ENCODE measurements around the gene MORN1. TPM values are rescaled to one million over a fixed set of nuclear protein-coding genes. Genes with fewer than 3 reads are reported as not detected.

MORN1 gene
- total RNA-seq, 2 donors from 2014 or later: 6.8 to 6.9 TPM

- Mint-ChIP-seq H3K27ac (peak overlapping the region; percentile 31), H3K9me3 (no peaks in the 10 kb centered on the region), H3K4me3 (peak overlapping the region in 1 of 2 donors; percentile 20), H3K36me3 (ENCODE audit: insufficient read depth in 2 of 2) (no peaks in the 10 kb centered on the region), H3K27me3 (ENCODE audit: low read depth) (no peaks in the 10 kb centered on the region), H3K4me1 (ENCODE audit: low read depth) (peaks cover 92% of the 10 kb centered on the region)
- DNase-seq: no peak
- ATAC-seq (replicated peaks in 1 of 2): no peak
These were observed 98.5 kb downstream of the MORN1 start for GRCh38 chr1:2292725-2293450.

DNA sequence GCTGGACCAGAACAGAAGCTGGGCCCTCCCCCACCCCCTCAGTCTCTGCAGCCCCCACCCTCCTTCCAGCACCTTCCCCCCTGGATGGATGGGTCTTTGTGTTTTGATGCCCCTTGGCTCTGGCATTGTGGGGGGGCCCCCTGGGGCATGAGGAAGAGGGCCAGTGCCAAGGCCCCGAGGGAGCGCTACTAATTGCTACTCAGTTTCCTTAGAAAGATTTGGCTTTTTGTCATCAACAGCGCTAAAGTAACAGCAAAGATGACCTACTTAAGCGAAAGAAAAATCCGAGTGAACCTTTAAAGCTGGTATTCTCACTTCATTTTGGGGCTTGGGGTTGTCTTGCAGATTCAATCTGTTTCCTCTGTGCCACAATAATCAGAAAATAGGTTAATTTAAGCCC is 99.8 kb downstream of the MORN1 start:
- peak overlapping the region; percentile 92 to 95 for H3K4me3 Mint-ChIP-seq
- peak overlapping the region; percentile 15 for H3K27ac Mint-ChIP-seq
- no peaks in the 10 kb centered on the region for H3K9me3 Mint-ChIP-seq
- H3K4me1 Mint-ChIP-seq (ENCODE audit: low read depth): peaks cover 91% of the 10 kb centered on the region
- H3K27me3 Mint-ChIP-seq (ENCODE audit: low read depth): no peaks in the 10 kb centered on the region
- ATAC-seq (replicated peaks in 1 of 2) (no peak), DNase-seq (no peak)
- H3K36me3 Mint-ChIP-seq (ENCODE audit: insufficient read depth in 2 of 2): no peaks in the 10 kb centered on the region

DNA sequence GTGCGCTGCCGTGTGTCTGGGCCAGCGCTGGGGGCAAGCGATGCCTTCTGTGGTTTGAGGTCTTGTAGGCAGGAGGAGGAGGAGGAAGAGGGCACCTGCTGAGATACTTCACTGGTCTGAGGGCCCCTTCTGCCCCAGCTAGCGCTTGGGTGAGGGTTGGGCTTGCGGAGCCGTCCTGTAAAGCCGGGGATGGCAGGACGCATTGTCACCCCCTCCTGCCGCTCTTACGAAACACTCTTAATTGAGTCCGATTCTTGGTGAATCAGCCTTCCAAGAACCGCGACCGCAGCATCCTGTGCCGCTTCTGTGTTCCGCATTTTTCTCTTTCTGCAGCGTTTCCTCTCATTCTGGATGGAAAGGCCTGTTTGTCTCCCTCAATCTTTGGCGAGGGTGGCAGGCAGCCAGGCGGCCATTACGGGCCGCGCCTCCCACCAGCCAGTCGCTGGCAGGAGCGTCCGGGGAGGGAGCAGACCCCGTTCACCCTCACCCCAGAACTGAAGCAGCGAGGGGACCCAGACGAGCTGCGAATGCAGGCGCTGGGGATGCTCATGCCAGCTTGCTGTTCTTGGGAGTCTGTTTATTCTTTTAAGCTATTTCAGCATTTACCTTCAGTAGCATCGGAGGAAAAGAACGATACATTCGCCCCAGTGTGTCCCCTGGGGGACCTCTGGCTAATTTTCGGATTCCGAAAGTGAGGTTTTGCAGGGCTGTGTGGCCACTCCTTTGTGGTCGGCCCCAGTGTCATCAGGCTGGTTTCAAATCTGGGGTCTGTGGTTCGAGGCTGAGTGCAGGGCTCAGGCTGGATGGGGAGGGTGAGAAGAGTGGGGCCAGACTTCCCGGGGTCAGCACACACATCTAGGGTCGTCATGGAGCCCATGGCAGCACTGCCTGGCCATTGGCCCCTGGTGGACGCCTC is 100.5 kb downstream of the MORN1 start:
- ATAC-seq (replicated peaks in 1 of 2): peak; percentile 89 to 90
- Mint-ChIP-seq H3K27me3 (ENCODE audit: low read depth) (no peaks in the 10 kb centered on the region), H3K36me3 (ENCODE audit: insufficient read depth in 2 of 2) (no peaks in the 10 kb centered on the region), H3K4me3 (peak overlapping the region; percentile 92 to 95), H3K9me3 (no peaks in the 10 kb centered on the region), H3K27ac (peak overlapping the region; percentile 96), H3K4me1 (ENCODE audit: low read depth) (peaks cover 91% of the 10 kb centered on the region)
- peak; percentile 85 to 88 for DNase-seq

- Mint-ChIP-seq H3K36me3 (ENCODE audit: insufficient read depth in 2 of 2) (no peaks in the 10 kb centered on the region), H3K4me3 (peak overlapping the region; percentile 92 to 95), H3K27me3 (ENCODE audit: low read depth) (no peaks in the 10 kb centered on the region), H3K4me1 (ENCODE audit: low read depth) (peaks cover 87% of the 10 kb centered on the region), H3K9me3 (no peaks in the 10 kb centered on the region), H3K27ac (peak overlapping the region; percentile 96)
- peak; percentile 29 to 39 for DNase-seq
- peak; percentile 41 to 46 for ATAC-seq (replicated peaks in 1 of 2)
These were observed 101.2 kb downstream of the MORN1 start for GRCh38 chr1:2290171-2290578.

DNA sequence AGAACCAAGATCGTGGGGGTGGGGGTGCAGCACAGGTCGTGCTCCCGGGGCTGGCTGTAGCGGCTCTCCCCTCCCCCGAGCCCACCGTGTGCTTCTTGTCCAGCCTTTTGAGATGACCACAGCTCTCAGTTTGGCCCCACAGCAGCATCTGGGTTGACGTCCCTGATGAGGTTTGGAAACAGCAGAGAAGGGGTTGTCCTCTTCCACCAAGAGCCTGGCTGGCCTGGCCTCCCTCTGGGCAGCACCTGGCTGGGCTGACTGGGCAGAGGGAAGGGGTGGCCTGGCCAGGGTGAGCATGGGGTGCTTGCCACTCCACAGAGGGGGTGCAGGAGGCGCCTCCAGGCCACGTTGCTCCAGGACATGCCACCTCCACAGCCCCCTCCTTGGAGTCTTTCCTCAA is 101.7 kb downstream of the MORN1 start:
- no peaks in the 10 kb centered on the region for H3K36me3 Mint-ChIP-seq (ENCODE audit: insufficient read depth in 2 of 2)
- ATAC-seq (replicated peaks in 1 of 2): no peak

DNA sequence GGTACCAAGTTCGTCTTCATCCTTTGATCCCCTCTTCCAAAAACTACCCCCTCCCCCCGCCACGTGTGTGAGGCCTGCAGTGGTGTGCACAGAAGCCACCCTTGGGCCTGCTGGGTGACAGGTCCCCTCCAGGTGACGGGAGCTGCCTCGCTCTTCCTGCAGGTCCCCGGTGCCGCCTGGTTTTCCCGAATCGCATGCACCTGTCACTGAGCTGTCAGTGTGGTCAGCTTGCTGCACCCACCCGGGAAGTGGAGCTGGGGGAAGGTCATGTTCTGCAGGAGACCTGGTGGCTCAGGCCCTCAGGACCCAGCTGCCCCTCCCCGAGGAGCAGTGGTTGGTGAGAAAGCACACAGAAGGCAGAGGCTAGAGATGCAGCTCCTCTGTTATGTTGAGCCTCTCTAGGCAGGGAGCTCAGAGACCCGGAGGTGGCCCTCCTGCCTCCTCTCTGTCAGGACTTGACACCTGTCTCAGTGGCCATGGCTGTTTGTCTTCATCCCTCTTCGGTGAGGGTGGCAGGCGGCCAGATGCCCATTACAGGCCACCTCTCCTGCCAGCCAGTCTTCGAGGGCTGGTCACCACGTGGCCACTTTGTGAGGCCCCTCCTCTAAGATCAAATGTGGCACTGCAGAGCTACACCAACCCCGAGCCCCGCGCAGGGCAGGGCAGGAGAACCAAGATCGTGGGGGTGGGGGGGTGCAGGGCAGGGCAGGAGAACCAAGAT is 102.4 kb downstream of the MORN1 start:
- Mint-ChIP-seq H3K27ac (no peak overlapping the region), H3K4me3 (peak overlapping the region; percentile 32 to 63), H3K4me1 (ENCODE audit: low read depth) (peaks cover 75% of the 10 kb centered on the region), H3K27me3 (ENCODE audit: low read depth) (no peaks in the 10 kb centered on the region), H3K9me3 (no peaks in the 10 kb centered on the region), H3K36me3 (ENCODE audit: insufficient read depth in 2 of 2) (no peaks in the 10 kb centered on the region)
- no peak for DNase-seq
- ATAC-seq (replicated peaks in 1 of 2): no peak

More for the DNA sequence above, 101.7 kb downstream of the MORN1 start:
- no peaks in the 10 kb centered on the region for H3K9me3 Mint-ChIP-seq
- H3K4me1 Mint-ChIP-seq (ENCODE audit: low read depth): peaks cover 81% of the 10 kb centered on the region
- H3K4me3 Mint-ChIP-seq: peak overlapping the region; percentile 92 to 95
- no peak for DNase-seq
- H3K27me3 Mint-ChIP-seq (ENCODE audit: low read depth): no peaks in the 10 kb centered on the region
- peak overlapping the region; percentile 96 for H3K27ac Mint-ChIP-seq

DNA sequence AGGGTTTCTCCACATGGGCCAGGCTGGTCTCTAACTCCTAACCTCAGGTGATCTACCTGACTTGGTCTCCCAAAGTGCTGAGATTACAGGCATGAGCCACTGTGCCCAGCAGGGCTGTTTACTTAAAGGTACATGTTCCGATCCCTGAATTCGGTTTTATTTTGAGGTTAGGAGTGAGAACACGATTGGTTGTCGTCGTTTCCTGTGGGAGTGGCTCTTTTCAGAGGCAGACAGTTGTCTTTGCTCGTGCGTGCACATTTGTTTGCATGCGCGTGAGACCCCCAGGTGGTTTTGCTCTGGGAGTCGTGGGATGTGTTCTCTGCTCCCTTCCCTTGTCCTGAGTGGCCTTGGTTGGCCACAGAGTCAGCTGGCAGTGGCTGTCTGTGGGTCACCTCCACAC is 103.0 kb downstream of the MORN1 start:
- H3K27me3 Mint-ChIP-seq (ENCODE audit: low read depth): no peaks in the 10 kb centered on the region
- no peak overlapping the region for H3K27ac Mint-ChIP-seq
- H3K9me3 Mint-ChIP-seq: no peaks in the 10 kb centered on the region
- ATAC-seq (replicated peaks in 1 of 2): no peak
- peaks cover 68% of the 10 kb centered on the region for H3K4me1 Mint-ChIP-seq (ENCODE audit: low read depth)
- H3K36me3 Mint-ChIP-seq (ENCODE audit: insufficient read depth in 2 of 2): no peaks in the 10 kb centered on the region
- H3K4me3 Mint-ChIP-seq: peak overlapping the region; percentile 21 to 63
- no peak for DNase-seq

DNA sequence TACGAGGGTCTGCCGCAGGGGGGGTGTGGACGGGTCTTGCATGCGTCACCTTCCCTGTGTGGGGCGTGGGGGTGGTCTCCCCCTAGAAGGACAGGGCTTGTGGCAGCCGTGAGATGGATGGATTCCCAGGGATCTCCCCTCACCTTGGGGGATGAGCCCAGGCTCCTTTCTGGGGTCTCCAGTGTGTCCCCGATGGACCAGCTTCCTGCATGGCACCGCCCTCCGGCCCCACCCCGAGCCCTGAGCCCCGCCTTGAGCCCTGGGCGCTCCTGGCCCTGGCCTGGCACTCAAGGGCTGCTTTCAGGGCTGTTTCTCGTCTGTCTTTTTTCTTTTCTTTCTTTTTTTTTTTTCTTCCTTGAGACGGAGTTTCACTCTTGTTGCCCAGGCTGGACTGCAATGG is 103.7 kb downstream of the MORN1 start:
- no peak for ATAC-seq (replicated peaks in 1 of 2)
- Mint-ChIP-seq H3K4me1 (ENCODE audit: low read depth) (peaks cover 61% of the 10 kb centered on the region), H3K9me3 (no peaks in the 10 kb centered on the region), H3K27ac (no peak overlapping the region), H3K27me3 (ENCODE audit: low read depth) (no peaks in the 10 kb centered on the region), H3K4me3 (peak overlapping the region in 1 of 2 donors; percentile 63), H3K36me3 (ENCODE audit: insufficient read depth in 2 of 2) (no peaks in the 10 kb centered on the region)
- DNase-seq: no peak

DNA sequence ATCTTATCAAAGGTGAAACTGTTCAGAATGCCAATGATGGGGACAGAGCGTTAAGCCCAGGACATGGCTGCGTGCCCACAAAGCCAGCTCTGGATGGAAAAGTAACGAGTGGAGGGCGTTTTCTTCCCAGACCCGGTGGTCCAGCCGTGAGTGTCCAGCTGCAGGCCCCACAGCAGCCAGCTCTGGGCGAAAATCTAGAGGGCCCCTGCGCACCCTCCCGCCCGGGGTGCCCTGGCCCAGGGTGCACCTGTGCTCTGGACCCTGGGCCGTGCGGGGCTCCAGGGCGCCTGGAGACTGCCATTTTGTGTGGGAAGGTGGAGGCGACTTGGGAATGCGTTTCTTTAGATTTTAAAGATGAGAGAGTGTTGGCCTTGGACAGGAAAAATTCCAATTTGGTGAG is 104.4 kb downstream of the MORN1 start:
- DNase-seq: no peak
- Mint-ChIP-seq H3K9me3 (no peaks in the 10 kb centered on the region), H3K27ac (no peak overlapping the region), H3K27me3 (ENCODE audit: low read depth) (no peaks in the 10 kb centered on the region), H3K36me3 (ENCODE audit: insufficient read depth in 2 of 2) (no peaks in the 10 kb centered on the region), H3K4me3 (peak overlapping the region in 1 of 2 donors; percentile 20), H3K4me1 (ENCODE audit: low read depth) (peaks cover 54% of the 10 kb centered on the region)
- ATAC-seq (replicated peaks in 1 of 2): no peak

DNA sequence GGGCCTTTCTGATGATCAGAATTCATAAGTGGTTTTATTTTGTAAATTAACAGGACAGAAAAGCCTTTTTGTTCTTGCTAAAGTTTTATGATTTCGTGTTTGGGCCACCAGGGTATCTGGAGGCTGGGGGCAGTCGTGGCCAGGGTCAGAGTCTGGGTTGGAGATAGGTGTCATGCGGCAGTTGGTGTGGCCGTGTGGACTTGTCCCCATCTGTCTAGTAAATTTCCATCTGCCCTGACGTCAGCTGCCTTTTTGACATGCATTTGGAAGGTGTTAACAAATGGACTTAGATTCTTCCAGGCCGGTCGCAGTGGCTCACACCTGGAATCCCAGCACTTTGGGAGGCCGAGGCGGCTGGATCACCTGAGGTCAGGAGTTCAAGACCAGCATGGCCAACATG is 106.4 kb downstream of the MORN1 start:
- Mint-ChIP-seq H3K9me3 (no peaks in the 10 kb centered on the region), H3K27ac (no peak overlapping the region), H3K36me3 (ENCODE audit: insufficient read depth in 2 of 2) (no peaks in the 10 kb centered on the region), H3K27me3 (ENCODE audit: low read depth) (no peaks in the 10 kb centered on the region), H3K4me3 (no peak overlapping the region), H3K4me1 (ENCODE audit: low read depth) (peaks cover 34% of the 10 kb centered on the region)
- DNase-seq (no peak), ATAC-seq (replicated peaks in 1 of 2) (no peak)

- H3K27ac Mint-ChIP-seq: no peak overlapping the region
- H3K4me1 Mint-ChIP-seq (ENCODE audit: low read depth): peaks cover 32% of the 10 kb centered on the region
- ATAC-seq (replicated peaks in 1 of 2): no peak
These were observed 107.1 kb downstream of the MORN1 start for GRCh38 chr1:2283991-2284895.

DNA sequence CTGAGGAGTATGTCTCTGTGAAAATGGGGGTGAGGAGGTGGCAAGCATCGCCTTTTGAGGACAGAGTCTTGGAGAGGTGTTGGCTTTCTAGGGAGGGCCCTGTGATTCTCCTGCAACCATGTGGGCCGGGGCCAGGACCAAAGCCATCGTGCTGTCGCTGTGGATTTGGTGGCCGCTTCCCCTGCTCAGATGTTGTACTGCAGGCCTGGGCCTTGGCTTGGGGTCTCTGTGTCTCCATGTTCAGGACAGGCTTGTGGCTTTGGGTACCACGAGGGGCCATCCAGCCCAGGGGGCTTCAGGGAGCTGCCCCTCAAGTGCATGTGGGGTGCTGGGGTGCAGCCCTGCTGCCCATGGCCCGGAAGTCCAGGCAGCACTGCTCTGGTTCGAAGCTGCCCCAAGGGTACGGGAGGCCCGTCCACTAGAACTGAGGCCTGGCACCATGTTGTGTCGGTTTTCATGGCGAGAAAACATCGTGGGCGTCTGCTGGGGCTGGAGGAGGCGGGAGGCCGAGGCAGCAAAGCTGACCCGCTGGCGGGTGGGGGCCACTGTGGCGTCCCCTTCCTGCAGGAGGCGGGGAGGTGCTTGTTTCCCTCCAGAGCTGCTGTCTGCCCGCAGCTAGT is 107.9 kb downstream of the MORN1 start:
- DNase-seq (no peak), ATAC-seq (replicated peaks in 1 of 2) (no peak)
- no peak overlapping the region for H3K4me3 Mint-ChIP-seq
- H3K27me3 Mint-ChIP-seq (ENCODE audit: low read depth): no peaks in the 10 kb centered on the region
- no peaks in the 10 kb centered on the region for H3K9me3 Mint-ChIP-seq
- H3K36me3 Mint-ChIP-seq (ENCODE audit: insufficient read depth in 2 of 2): no peaks in the 10 kb centered on the region
- H3K4me1 Mint-ChIP-seq (ENCODE audit: low read depth): peaks cover 25% of the 10 kb centered on the region
- no peak overlapping the region for H3K27ac Mint-ChIP-seq

More at GRCh38 chr1:2283991-2284895, 107.1 kb downstream of the MORN1 start:
- DNase-seq: no peak
- Mint-ChIP-seq H3K9me3 (no peaks in the 10 kb centered on the region), H3K36me3 (ENCODE audit: insufficient read depth in 2 of 2) (no peaks in the 10 kb centered on the region), H3K27me3 (ENCODE audit: low read depth) (no peaks in the 10 kb centered on the region), H3K4me3 (no peak overlapping the region)
